ENCODE results near the gene ANO10.

Gene ANO10

GRCh38 chr3:43415088-43415487 is 206.7 kb downstream of the ANO10 start:
- no peak for DNase-seq (ENCODE audit: low read depth in 2 of 2)

- no peak for DNase-seq (ENCODE audit: low read depth in 2 of 2)
Observed at GRCh38 chr3:43413676-43414368, 208.0 kb downstream of the ANO10 start.

GRCh38 chr3:43411429-43411828 is 210.4 kb downstream of the ANO10 start:
- DNase-seq (ENCODE audit: low read depth in 2 of 2), result no peak

- no peak for DNase-seq (ENCODE audit: low read depth in 2 of 2)
Observed at GRCh38 chr3:43410592-43410991, 211.2 kb downstream of the ANO10 start.

GRCh38 chr3:43409506-43409905 is 212.3 kb downstream of the ANO10 start:
- no peak for DNase-seq (ENCODE audit: low read depth in 2 of 2)

GRCh38 chr3:43406643-43407023 is 215.2 kb downstream of the ANO10 start:
- no peak for DNase-seq (ENCODE audit: low read depth in 2 of 2)

GRCh38 chr3:43405888-43406642 is 215.7 kb downstream of the ANO10 start:
- peak; percentile 24 to 26 for DNase-seq (ENCODE audit: low read depth in 2 of 2)

- no peak for DNase-seq (ENCODE audit: low read depth in 2 of 2)
Observed at GRCh38 chr3:43400781-43401730, 220.8 kb downstream of the ANO10 start.

GRCh38 chr3:43400167-43400566 is 221.6 kb downstream of the ANO10 start:
- DNase-seq (ENCODE audit: low read depth in 2 of 2), result no peak

GRCh38 chr3:43399034-43399433 is 222.8 kb downstream of the ANO10 start:
- DNase-seq (ENCODE audit: low read depth in 2 of 2), result no peak

GRCh38 chr3:43394041-43394554 is 227.7 kb downstream of the ANO10 start:
- no peak for DNase-seq (ENCODE audit: low read depth in 2 of 2)

GRCh38 chr3:43391621-43392020 is 230.2 kb downstream of the ANO10 start:
- no peak for DNase-seq (ENCODE audit: low read depth in 2 of 2)

GRCh38 chr3:43390255-43390588 is 231.6 kb downstream of the ANO10 start:
- DNase-seq (ENCODE audit: low read depth in 2 of 2), result no peak

GRCh38 chr3:43389388-43390254 is 232.2 kb downstream of the ANO10 start:
- no peak for DNase-seq (ENCODE audit: low read depth in 2 of 2)

- DNase-seq (ENCODE audit: low read depth in 2 of 2), result no peak
Observed at GRCh38 chr3:43388915-43389314, 232.9 kb downstream of the ANO10 start.

GRCh38 chr3:43388175-43388574 is 233.6 kb downstream of the ANO10 start:
- DNase-seq (ENCODE audit: low read depth in 2 of 2), result no peak

GRCh38 chr3:43379343-43379742 is 242.5 kb downstream of the ANO10 start:
- DNase-seq (ENCODE audit: low read depth in 2 of 2), result no peak

- no peak for DNase-seq (ENCODE audit: low read depth in 2 of 2)
Observed at GRCh38 chr3:43378066-43378935, 243.5 kb downstream of the ANO10 start.

- DNase-seq (ENCODE audit: low read depth in 2 of 2), result no peak
Observed at GRCh38 chr3:43373560-43373928, 248.3 kb downstream of the ANO10 start.
